ENCODE results near the gene RELL1.

GRCh38 chr4:37603070-37603468, 83.1 kb downstream of the RELL1 start:
- peak; percentile 99 for TF ChIP-seq CTCF (conservative IDR thresholded peaks at IDR 0.05; ENCODE audit: low read length)
- no peak for TF ChIP-seq EZH2phosphoT487 (IDR thresholded peaks at IDR 0.05; ENCODE audit: borderline replicate concordance, low read depth, low read length)
